CD4-positive, alpha-beta T cell treated with Interleukin-17A for 4 hours (primary cell): ENCODE results near the gene KIFC3.
"Not testable (repeated sequence)": the region's sequence is repeated elsewhere in the genome, so short reads cannot be mapped to it uniquely, and the experiment has no call there.

Experiments
- DNase-seq: peaks from one replicate; pipeline ENCODE4 v3.0.0-alpha.2; 2020; ENCODE audit warnings: mixed read lengths

Gene KIFC3

DNA sequence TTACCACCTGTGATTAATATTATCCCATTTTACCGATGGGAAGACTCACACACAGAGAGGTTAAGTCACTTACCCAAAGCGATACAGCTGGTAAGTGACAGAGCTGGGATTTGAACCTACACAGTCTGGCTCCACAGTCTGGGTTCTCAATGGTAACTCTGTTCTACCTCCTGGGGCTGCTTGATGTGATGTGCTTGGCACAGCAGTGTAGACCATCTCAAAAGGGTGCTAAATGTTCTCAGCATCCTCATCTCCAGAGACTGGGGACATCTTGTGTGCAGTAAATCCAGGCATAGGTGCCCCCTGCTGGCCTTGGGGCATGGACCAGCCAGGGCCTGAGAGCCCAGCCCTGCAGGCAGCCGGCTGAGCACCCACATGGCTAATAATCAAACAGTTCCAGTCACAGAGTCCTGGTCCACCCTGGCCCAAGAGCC is 82.1 kb downstream of the KIFC3 start:
- DNase-seq, result peak; percentile 46

DNA sequence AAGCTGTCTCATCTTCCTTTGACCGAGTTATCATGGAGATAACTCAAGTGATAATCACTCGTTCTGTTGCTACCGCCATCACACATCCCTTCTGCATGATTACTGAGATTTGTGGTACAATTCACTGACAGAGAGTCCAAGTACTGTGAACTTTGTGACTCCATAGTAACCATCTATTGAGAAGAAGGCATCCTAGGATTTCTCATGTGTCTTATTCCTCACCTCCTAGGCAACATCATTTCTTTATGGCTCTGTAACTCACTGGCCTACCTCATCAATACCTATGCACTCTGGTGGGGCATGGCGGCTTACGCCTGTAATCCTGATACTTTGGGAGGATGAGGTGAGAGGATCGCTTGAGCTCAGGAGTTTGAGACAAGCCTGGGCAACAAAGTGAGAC is 88.2 kb downstream of the KIFC3 start:
- no peak for DNase-seq

DNA sequence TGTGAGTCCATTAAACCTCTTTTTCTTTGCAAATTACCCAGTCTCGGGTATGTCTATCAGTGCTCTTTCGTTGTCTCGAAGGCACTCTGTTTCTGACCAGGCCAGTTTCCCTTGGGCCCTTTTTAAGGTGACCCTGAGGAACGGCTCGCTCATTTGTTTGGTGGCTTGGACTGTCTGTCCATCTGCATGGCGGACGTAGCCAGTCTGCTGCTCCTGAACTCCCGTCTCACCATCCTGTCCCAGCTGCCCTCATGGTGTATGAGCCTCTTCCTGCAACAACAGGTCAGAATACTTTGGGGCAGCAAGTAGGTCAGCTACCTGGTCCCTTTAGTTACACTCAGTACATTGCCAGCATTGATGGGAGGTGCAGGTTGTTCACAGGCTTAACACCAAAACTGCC is 88.7 kb downstream of the KIFC3 start:
- no peak for DNase-seq

DNA sequence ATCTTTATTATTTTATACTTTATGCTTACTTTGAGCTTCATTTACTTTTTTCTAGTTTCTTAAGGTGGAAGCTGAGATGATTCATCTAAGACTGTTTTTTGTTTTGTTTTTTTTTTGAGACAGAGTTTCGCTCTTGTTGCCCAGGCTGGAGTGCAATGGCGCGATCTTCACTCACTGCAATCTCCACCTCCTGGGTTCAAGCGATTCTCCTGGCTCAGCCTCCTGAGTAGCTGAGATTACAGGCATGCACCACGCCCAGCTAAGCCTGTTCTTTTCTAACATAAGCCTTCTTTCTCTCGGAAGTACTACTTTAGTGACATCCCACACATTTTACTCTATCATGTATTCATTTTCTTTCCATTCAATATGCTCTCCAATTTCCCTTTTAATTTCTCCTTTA is 89.7 kb downstream of the KIFC3 start:
- not testable (repeated sequence) for DNase-seq

DNA sequence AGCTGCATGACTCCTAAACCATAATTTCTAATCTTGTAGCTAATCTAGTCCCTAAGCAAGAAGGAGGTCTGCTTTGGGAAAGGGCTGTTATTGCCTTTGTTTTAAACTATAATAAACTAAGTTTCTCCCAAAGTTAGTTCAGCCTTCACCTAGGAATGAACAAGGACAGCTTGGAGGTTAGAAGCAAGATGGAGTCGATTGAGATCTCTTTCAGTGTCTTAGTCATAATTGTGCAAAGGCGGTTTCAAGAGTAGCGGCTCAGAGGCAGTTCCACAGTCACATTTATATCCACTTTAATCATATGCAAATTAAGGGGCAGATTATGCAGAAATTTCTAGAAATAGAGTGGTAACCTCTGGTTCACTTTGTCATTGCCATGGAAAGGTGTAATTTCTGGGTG is 90.3 kb downstream of the KIFC3 start:
- no peak for DNase-seq

DNA sequence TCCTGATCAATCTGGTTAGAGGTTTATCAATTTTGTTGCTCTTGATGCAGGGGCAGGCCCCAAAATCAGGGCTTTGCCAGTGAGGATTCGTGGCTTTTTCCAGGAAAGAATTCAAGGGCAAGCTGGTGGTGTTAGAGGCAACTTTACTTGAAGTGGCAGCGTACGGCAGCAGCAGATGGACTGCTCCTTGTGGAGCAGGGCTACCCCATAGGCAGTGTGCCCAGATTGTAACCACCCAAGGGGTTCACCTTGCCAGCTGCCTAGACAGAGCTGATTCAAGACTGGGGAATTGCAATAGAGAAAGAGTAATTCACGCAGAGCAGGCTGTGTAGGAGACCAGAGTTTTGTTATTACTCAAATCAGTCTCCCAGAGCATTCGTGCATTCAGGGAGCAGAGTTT is 90.9 kb downstream of the KIFC3 start:
- DNase-seq, result no peak

DNA sequence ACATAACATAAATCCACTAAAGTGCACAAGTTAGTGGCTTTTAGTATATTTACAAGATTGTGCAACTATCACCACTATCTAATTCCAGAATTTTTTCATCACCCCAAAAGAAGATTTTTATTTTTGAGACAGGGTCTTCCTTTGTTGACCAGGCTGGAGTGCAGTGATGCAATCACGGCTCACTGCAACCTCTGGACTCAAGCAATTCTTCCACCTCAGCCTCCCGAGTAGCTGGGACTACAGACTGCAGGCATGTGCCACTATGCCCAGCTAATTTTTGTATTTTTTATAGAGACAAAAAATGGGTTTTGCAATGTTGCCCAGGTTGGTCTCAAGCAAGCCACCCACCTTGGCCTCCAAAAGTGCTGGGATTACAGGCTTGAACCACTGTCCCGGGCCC is 92.6 kb downstream of the KIFC3 start:
- no peak for DNase-seq
